Hematopoietic multipotent progenitor cell treated with erythropoietin and hydrocortisone succinate and interleukin-3 and kit ligand, for 17 days (in vitro differentiated cells): ENCODE measurements around the gene SPTLC3.

Experiments used
- DNase-seq: peaks from one replicate; pipeline ENCODE4 v3.0.0-alpha.2; 2015; ENCODE audit warnings: low spot score

The SPTLC3 gene

DNA sequence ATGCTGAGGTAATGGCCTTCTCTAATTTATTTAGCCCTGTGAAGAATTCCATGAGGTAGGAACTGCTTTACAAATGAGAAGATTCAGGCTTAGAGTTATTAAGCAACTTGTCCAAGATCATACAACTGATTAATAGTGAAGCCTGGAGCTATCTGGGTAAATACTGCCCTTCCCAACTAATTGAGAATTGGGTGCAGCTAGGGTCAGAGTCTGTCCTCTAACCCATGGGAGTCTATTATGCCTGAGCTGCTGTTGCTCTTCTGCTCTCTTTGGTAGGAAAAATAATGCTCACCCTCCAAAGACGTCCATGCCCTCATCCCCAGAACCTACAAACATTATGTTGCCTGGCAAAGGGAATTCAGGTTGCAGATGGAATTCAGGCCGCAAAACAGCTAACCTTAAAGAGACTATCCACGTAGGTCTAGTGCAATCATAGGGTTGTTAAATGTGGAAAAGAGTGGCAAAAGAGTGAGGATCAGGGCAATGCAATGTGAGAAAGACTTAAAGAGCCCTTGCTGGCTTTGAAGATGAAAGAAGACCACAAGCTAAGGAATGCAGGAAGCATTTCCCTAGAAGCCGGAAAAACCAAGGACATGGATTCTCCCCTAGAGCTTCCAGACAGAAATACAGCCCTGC, 90.1 kb downstream of the SPTLC3 start:
- DNase-seq = no peak

DNA sequence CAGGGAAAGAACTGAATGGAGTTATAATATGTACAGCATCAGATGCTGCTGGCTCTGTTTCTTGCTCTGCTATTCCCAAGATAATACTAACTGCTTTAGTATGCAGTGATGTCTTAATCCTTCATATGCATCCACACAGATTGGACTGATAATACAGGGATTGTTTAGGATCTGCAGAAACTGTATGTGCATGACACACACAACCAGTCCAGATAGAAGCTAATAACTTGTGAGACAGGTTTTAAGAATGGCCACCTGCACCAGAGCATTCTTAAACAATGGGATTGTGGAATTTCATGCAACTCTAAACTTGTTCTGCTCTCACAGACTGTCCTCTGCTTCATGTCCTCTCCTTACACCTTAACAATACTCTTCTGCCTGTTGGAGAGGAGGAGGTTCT, 90.9 kb downstream of the SPTLC3 start:
- no peak for DNase-seq

DNA sequence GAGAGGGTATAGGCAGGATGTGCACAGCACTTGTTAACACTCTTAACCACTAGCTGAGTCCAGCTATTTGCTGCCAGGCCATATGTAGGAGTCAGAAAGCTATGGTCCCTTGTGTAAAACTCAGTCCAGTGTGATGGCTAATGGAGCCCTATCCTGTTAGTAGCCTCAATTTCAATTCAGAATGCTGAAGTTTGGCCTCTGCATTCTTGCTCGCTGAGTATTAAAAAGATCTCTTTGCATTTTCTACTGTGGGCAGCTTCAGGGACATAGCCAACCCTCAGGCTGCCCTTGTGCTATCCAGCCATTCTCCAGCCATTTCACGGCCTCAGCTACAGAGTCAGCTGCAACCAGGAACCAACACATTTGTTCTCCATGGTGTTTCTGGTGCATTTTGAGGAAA, 92.5 kb downstream of the SPTLC3 start:
- no peak for DNase-seq

DNA sequence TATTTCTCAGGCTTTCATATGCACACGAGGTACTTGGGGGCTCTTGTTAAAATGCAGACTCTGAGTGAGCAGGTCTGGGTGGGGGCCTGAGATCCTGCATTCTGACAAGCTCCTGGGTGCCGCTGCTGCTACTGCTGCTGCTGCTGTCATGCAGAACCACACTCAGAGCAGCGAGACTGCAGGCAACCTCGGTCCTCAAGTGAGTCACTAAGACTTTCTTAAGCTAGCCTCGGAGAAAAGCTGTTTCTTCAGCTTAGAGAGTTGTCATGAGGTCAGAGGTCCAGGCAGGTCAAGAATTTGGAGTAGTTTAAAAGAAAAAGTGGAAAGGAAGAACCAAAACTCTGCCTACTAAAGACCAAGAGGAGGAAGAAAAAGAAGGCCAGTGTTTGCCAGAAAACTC, 92.9 kb downstream of the SPTLC3 start:
- no peak for DNase-seq

DNA sequence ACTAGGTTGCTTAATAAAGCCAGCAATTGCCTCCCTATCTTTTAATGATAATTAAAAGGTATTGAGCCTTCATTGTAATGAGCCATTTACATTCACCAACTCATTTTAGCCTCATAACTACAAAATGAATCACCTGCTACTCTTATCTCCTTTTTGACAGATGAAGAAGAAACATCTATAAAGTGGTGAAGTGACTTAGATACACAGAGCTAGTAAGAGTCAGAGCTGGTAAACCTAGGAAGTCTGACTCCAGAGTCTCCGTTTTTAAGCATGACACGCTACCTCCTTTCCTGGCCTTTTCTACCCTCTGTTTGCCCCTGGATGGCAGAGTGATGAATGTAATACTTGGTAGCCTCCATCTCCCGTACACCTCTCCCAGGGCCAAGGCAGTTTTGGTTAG, 93.5 kb downstream of the SPTLC3 start:
- no peak for DNase-seq

DNA sequence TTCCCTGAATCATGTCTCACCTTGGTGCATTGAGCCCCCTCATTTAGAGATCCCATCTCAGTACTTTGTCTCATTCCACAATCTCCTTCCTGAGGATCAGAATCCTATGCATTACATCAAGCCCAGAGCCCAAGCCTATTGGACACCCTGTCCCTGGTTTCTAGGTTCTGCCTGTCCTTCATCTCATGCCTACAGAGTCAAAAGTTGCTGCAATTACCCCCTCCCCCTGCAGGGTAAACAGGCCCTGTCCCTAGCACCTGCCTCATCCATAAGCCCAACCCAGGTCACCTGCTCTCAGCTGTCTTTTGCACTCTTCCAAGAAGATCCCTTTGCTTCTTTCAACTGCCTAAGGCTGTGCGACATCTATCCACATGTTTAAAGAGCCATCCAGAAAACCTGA, 93.9 kb downstream of the SPTLC3 start:
- no peak for DNase-seq

DNA sequence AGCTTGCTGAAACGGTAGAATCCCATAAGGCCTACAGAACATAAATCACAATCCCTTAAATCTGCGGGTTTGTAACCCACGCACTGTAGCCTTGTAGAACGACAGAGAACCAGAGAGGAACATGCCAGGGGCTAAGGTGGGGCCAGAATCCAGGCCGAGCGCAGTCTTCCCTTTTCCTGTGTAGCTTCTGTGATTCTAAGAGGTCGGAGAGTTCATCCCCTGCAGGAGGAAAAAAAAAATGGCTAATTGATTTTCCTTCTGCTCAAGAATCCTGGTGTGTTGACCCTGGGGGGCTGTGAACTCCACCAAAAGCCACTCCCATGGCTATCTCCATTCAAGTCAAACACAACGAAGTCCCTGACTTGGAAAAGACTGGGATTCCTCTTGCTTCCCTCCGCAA, 96.3 kb downstream of the SPTLC3 start:
- no peak for DNase-seq

DNA sequence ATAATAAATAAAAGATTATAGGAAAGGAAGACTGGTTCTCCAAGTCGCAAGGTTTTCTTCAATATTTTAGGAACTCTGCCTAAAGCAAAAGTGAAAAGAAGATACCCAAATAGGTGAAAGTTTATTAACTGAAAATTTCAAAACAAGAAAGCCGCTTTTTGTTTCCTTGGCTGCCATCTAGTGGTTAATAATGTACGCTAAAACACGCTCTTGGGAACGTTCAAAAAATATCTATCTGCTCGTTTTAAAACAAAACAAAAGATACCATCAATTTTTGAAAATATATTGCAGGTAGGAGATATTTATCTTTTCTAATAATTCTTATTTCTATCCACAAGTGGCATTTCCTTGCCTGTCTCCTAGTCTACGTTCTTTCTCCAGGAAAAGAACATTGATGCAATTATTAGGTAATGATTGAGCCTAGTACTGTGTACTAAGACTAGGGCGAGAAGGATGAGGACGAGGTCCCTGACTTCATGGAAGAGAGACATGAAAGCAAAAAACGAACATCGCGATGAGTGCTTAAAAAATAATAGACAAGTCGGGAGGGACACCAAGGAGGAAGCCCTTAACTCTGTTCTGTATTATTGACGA, 97.2 kb downstream of the SPTLC3 start:
- DNase-seq = no peak

DNA sequence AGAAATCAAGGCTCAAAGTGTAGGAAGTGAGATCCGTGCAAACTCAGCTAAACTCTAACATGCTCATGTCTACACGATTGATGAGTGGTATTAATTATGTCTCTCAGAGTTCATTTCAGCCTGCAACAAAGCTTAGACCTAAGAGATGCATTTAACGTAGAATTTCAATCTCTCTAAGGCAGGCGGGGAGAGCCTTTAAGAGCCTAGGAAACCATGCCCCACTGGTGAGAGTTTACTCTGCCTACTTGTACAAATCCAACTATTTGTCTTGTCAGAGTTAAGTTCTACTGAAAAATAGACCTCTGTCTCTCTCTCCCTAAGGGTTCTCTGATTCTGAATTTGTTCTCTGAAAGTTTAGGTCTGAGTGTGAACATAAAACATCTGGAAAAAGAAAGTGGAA, 100.9 kb downstream of the SPTLC3 start:
- no peak for DNase-seq

DNA sequence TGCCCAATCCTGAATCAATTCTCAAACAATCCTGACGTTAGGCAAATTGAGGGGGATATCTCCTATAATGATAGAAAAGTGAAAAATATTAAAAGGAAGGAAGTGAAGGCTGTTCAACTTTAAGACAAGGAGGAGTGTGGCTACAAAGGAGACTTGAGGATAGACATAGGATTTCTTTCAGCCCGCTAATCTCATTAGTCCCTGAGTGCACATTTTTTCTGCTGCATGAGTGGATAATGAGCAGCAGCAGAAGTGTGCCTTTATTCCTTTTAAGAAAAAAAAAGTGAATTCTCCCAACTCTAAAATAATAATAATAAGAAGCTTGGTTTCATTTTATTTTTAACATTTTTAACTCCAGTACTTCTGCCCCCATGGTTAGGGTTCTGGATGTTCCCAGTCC, 102.0 kb downstream of the SPTLC3 start:
- DNase-seq = no peak

DNA sequence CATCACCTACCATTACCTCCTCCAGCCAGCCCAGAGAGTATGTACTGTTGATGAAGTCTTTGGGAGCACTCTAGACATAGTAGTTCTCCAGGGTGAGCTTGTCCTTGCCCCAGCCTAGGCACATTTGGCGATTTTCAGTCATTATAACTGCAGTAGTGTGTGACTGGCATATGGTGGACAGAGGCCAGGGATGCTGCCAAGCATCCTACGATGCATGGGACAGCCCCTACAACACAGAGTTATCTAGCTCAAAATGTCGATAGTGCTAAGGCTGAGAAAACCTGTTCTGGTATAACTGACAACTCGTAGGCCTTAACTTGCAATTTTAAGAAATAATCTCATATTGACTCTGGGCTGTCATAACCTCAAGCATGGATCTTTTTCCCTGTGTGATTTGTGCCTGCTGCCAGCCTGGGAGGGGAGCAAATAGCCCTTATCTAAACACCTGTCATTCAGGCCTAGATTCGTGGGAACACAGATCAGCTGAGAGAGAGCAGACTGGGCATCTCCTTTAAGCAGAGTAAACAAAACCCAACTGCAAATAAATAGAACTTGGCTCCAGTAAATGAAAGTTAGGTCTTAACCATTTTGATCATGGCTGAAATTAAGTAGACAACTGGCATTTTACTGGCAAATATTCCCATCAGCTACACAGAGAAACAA, 102.6 kb downstream of the SPTLC3 start:
- DNase-seq = no peak

DNA sequence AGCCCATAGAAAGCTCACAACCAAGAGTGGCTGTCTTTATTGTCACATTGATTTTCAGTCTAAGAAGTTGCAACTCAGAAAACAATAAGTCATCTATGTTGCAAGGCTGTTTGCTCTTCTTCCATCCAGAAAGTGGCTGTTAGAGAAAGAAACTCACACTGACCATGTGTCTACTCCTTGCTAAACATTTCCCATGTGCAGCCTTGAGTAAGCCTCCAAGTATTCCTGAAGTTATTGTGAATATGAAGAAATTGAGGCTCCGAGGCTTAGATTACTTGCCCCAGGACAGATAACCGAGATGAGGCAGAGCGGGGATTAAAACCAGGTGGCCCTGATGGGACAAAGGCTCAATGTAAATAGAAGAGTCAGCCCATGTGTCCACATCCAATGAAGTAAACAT, 105.0 kb downstream of the SPTLC3 start:
- DNase-seq = no peak

DNA sequence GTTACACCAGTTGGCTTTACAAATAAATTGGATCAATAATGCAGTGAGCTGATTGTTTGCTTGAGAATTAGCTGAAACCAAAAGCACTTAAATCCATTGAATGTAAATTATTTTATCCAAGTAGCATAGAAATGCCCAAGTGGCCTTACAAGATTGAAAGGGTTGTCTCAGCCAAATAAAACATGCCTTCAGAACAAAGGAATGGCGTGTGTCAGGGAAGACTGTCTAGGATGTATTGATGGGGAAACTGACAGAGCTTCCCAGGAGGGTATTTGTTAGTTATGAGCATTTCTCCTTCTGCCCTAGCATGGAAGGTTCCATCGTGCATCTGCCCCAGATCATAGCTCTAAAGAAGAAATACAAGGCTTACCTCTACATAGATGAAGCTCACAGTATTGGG, 108.4 kb downstream of the SPTLC3 start:
- no peak for DNase-seq

DNA sequence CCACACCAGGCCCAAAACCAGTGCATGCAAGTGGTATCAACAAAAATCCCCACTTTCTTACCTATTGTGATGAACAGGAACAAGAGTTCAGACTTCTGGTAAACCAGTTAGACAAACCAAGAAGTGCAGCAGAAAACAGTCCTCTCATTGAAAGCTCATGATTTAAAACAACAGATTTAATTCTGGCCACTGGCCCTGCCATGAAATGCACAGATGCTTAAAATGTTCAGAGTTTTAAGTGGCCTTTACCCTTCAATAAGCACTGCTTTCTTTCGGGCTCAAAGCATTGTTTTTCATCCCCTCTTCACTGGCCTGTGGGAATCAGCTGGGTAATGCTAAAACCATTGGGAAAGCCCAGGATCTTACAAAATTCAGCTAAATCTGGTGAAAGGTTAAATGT, 109.9 kb downstream of the SPTLC3 start:
- DNase-seq = no peak

DNA sequence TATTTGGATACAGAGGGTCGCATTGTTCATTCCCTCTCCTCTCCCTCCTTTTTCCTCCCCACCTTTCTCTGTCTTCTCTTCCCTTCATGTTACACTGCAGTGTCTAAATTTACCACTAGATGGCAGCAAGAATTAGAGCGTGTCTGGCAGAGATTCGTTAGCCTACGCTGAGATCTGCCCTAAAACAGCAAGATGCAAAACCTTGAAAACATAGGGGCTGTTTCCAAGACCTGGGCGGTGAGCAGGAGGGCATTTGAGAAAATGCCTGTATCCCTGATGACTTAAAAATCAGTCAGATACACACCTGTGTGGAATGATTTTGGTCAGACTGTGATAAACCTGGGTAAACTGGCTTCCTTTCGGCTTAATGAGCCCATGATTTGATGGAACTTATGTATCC, 110.8 kb downstream of the SPTLC3 start:
- peak; percentile 26 for DNase-seq

DNA sequence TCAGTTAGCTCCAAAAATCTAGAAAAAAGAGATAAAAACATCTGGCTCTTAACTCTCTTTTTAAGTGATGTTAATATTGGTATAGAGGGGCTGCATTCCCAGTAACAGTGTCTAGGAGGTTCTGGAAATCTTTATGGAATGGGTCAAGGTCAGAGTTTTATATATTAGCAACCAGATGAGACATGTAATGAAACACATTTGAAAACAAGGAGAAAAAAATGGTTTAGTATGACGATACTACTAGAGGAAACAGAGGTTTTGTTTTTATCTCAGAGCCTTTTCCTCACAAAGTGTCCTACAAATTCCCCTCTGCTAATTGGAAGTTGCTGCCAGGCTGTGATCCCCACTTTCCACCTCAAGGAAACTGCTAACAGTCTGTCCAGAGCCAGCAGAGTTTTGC, 111.7 kb downstream of the SPTLC3 start:
- DNase-seq = no peak

DNA sequence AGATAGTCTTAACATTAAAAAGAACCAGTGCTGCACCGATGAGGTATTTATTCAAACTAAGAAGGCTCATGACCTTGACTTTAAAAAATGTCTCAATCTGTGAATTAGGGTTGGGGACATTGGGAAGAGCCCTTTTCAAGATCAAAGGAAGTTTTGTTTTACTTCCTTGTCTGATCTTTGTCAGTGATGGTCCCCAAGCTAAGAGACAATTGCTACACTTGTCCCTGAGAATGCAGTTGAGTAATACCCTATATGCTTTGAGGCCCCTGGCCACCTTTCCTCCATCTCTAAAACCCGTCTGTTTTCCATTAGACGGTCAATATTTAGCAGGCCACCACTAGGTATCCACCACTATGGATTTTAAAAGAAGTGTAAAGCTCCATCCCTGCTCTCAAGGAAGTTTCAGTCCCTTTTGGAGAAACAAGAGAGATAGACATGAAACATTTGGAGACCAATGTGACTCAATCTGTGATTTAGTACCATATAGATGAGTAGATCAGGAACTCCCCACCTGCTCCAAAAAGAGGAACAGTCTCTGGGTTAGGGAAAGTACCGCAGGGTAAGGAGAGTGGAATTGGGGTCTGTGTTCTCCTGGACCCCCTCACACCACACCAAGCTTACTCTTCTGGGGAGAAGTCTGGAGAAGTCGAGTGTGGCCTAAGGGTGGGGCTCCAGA, 113.2 kb downstream of the SPTLC3 start:
- no peak for DNase-seq

DNA sequence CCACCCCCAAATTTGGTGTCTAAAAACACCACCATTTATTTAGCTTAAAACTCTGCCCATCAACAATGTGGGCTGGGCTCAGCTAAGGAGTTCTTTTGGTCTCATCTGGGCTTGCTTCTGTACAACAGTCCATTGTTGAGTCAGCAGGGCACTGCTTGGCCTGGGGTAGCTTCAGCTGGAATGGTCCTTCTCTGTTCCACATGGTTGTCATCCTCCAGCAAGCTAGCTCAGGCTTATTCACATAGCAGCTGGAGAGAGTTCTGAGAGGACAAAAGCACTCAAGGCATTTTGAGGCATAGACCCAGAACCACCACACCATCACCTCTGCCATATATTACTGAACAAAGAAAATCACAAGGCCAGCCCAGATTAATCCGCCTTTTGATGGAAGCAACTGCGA, 116.7 kb downstream of the SPTLC3 start:
- no peak for DNase-seq

DNA sequence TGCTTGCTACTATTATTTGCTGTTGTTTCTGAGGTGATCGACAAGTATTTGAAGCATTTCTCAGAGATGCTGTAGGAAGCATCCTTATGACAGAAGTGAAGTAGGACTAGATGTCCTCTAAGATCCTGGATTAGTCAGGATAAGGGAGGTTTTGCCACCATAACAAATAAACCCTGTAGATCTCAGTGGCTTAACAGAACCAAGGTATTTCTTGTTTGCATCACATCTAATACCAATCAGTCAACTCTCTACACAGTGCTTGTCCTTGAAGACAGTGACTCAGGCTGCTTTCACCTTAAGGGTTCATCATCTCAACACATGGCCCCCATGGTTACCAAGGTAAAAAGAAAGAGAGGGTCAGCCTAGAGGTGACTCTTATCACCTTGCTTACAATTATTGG, 119.4 kb downstream of the SPTLC3 start:
- DNase-seq = no peak

DNA sequence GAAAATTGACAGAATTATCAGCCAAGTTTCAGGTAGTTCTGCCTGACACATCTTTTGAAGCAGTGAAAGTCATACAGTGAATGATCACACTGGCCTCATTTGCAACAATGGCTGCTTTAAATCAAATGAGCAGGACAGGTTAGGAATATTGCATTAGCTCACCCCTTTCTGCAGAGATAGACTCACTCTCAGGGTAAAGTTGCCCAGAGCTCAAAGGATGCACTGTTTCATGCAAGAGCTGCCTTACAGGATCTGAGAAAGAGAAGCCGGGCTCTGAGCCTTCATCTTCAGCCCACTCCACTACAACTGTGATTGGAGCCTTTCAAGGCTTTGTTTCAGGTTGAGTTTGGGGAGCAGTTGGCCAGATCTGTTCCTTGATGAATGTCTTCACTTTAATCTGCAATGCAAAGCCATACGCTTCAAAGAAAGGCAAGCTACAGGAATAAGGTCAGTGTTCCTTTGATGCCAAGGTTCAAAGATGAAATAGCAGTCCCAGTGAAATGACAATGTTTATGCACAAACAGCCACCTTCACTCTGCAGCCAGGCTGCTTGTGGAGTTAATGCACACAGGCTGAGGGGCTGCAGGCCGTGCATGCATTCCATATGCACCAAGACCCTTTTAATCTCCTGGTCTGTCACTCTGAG, 121.4 kb downstream of the SPTLC3 start:
- no peak for DNase-seq

DNA sequence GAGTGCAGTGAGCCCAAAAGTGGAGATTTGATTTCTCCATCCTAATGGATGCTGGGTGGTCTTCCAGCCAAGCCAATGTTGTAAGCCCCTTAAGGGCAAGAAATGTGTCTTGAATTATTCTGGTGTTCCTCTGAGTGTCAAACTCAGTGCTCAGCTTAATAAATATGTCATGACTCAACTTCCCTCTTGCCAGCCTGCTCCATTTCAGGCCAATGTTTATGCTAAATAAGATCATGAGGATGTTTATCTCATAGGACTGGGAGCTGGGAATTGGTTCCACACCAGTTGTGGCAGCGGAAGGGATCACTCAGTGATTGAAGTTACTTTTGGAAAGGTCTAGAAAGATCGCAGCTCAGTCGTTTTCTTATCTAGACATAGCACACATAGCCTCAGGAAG, 121.9 kb downstream of the SPTLC3 start:
- no peak for DNase-seq

DNA sequence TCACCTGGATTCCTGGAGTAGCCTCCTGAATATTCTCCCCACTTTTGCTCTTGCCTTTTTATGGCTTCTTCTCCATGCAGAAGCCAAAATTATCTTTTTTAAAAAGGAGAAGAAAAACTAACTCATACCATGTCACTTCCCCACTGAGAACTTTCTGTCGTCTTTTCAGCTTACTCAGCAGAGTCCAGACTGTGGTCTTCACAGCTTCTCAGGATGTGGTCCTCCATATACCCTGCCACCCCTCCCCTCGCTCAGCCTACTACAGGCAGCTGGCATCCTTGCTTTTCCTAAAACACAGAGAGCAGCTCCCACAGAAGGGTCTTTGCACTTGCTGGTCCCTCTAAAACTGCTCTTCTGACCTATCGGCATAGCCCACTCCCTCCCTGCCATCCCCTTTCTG, 122.9 kb downstream of the SPTLC3 start:
- DNase-seq = no peak
